Trophoblast cell (in vitro differentiated cells and primary cell): Measurements from ENCODE around the gene IFNAR1.
A peak's percentile ranks its signal among the peaks of the same experiment; 100 is the strongest.

Source experiments
- DNase-seq, 2 donors: peaks; one replicate each; pipeline ENCODE4 v3.0.0-alpha.2; 2016
- H2AFZ ChIP-seq: 2 replicates; pipeline ENCODE4 v1.6.1; 2013; ENCODE audit warnings: low read length, moderate library complexity, mild to moderate bottlenecking; ENCODE audit not compliant: insufficient read depth, poor library complexity
- H2AK5ac ChIP-seq: 2 replicates; pipeline ENCODE4 v1.6.1; 2013; ENCODE audit warnings: mild to moderate bottlenecking, low read length
- H2BK120ac ChIP-seq: 2 replicates; pipeline ENCODE4 v1.6.1; 2013; ENCODE audit warnings: low read length, mild to moderate bottlenecking, moderate library complexity; ENCODE audit not compliant: insufficient read depth, poor library complexity
- H2BK12ac ChIP-seq: 2 replicates; pipeline ENCODE4 v1.6.1; 2013; ENCODE audit warnings: mild to moderate bottlenecking, low read length, moderate library complexity
- H2BK5ac ChIP-seq: 2 replicates; pipeline ENCODE4 v1.6.1; 2013; ENCODE audit warnings: low read length, low read depth, moderate library complexity, mild to moderate bottlenecking; ENCODE audit not compliant: poor library complexity
- H3K14ac ChIP-seq: 2 replicates; pipeline ENCODE4 v1.6.1; 2013; ENCODE audit warnings: mild to moderate bottlenecking, low read length
- H3K18ac ChIP-seq: 2 replicates; pipeline ENCODE4 v1.6.1; 2013; ENCODE audit warnings: mild to moderate bottlenecking, low read length
- H3K23ac ChIP-seq: 2 replicates; pipeline ENCODE4 v1.6.1; 2013; ENCODE audit warnings: low read length
- H3K27ac ChIP-seq: 2 replicates; pipeline ENCODE4 v1.5.1; 2013; ENCODE audit warnings: low read depth, mild to moderate bottlenecking, inconsistent platforms, low read length, moderate library complexity
- H3K27me3 ChIP-seq: 2 replicates; pipeline ENCODE4 v1.6.1; 2013; ENCODE audit warnings: inconsistent platforms, mild to moderate bottlenecking, low read length, moderate library complexity; ENCODE audit not compliant: insufficient read depth
- H3K36me3 ChIP-seq, 2 experiments: 1 replicate in 1 of 2; 2 replicates in 1 of 2; pipeline ENCODE4 v1.6.1; 2013; ENCODE audit warnings: low read length in 2 of 2, mild to moderate bottlenecking in 2 of 2, moderate library complexity in 1 of 2; ENCODE audit not compliant: insufficient read depth in 2 of 2, control insufficient read depth in 1 of 2
- H3K4ac ChIP-seq: 2 replicates; pipeline ENCODE4 v1.6.1; 2013; ENCODE audit warnings: low read depth, mild to moderate bottlenecking, low read length, moderate library complexity
- H3K4me1 ChIP-seq, 2 experiments: 1 replicate in 1 of 2; 2 replicates in 1 of 2; pipeline ENCODE4 v1.6.1; 2013; ENCODE audit warnings: low read length in 2 of 2, mild to moderate bottlenecking in 2 of 2, moderate library complexity in 1 of 2; ENCODE audit not compliant: insufficient read depth in 2 of 2, control insufficient read depth in 1 of 2
- H3K4me2 ChIP-seq: 2 replicates; pipeline ENCODE4 v1.6.1; 2013; ENCODE audit warnings: inconsistent platforms, mild to moderate bottlenecking, low read length, moderate library complexity
- H3K4me3 ChIP-seq: 2 replicates; pipeline ENCODE4 v1.5.1; 2013; ENCODE audit warnings: mild to moderate bottlenecking, low read depth, low read length, inconsistent platforms
- H3K79me1 ChIP-seq: one replicate; pipeline ENCODE4 v1.6.1; 2013; ENCODE audit warnings: low read length
- H3K79me2 ChIP-seq: 2 replicates; pipeline ENCODE4 v1.6.1; 2013; ENCODE audit warnings: low read length, mild to moderate bottlenecking; ENCODE audit not compliant: control insufficient read depth, insufficient read depth, poor library complexity
- H3K9ac ChIP-seq: 2 replicates; pipeline ENCODE4 v1.6.1; 2013; ENCODE audit warnings: mild to moderate bottlenecking, low read length
- H3K9me3 ChIP-seq: 2 replicates; pipeline ENCODE4 v1.6.1; 2013; ENCODE audit warnings: low read depth, mild to moderate bottlenecking, control low read depth, inconsistent platforms, low read length; ENCODE audit not compliant: insufficient read depth
- H4K12ac ChIP-seq: 2 replicates; pipeline ENCODE4 v1.6.1; 2013; ENCODE audit warnings: low read depth, mild to moderate bottlenecking, low read length, moderate library complexity
- H4K8ac ChIP-seq: 2 replicates; pipeline ENCODE4 v1.6.1; 2013; ENCODE audit warnings: low read depth, mild to moderate bottlenecking, low read length, moderate library complexity
- H4K91ac ChIP-seq: one replicate; pipeline ENCODE4 v1.6.1; 2013; ENCODE audit warnings: low read depth, mild to moderate bottlenecking, low read length, moderate library complexity
- WGBS: extraction: QIAGEN DNeasy Blood & Tissue Kit; methylation state at CpG from one replicate; pipeline ENCODE4 v1.1.7; 2013; ENCODE audit warnings: missing lambda C conversion rate; ENCODE audit not compliant: insufficient read length, insufficient coverage; ENCODE audit errors: extremely low coverage; 5-methylcytosine and 5-hydroxymethylcytosine counted together

IFNAR1 gene

DNA sequence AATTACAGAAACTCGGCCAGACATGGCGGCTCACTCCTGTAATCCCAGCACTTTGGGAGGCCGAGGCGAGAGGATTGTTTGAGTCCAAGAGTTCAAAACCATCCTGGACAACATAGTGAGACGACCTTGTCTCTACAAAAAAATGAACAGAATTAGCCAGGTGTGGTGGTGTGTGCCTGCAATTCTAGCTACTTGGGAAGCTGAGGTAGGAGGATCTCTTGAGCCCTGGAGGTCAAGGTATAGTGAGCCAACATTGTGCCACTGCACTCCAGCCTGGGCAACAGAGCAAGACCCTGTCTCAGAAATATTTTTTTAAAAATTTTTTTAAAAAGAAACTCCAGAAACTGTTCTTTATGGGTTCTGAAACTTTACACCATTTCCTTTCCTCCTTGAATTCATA, 40.1 kb downstream of the IFNAR1 start:
- H3K23ac ChIP-seq = no peak overlapping the region
- H3K4me2 ChIP-seq = no peak overlapping the region
- H3K4ac ChIP-seq = no peak overlapping the region
- peaks cover 0 to 1% of the 10 kb centered on the region in 2 experiments for H3K36me3 ChIP-seq
- H2AK5ac ChIP-seq = no peak overlapping the region
- H4K91ac ChIP-seq = no peak overlapping the region
- no peak overlapping the region for H3K9ac ChIP-seq
- H3K79me1 ChIP-seq = no peaks in the 10 kb centered on the region
- H4K8ac ChIP-seq = no peak overlapping the region
- no peak overlapping the region for H3K27ac ChIP-seq
- no peak overlapping the region for H3K4me3 ChIP-seq
- no peak overlapping the region for H3K14ac ChIP-seq
- no peaks in the 10 kb centered on the region for H3K4me1 ChIP-seq
- H3K79me2 ChIP-seq = no peaks in the 10 kb centered on the region
- no peak overlapping the region for H2BK5ac ChIP-seq
- H3K27me3 ChIP-seq = no peaks in the 10 kb centered on the region
- no peak overlapping the region for H2BK12ac ChIP-seq
- no peak overlapping the region for H3K18ac ChIP-seq
- H2BK120ac ChIP-seq = no peak overlapping the region
- no CpG with 5 or more reads among the region's 5 CpGs for WGBS
- peaks cover 14% of the 10 kb centered on the region for H3K9me3 ChIP-seq
- H2AFZ ChIP-seq = no peak overlapping the region
- no peak for DNase-seq
- no peak overlapping the region for H4K12ac ChIP-seq

DNA sequence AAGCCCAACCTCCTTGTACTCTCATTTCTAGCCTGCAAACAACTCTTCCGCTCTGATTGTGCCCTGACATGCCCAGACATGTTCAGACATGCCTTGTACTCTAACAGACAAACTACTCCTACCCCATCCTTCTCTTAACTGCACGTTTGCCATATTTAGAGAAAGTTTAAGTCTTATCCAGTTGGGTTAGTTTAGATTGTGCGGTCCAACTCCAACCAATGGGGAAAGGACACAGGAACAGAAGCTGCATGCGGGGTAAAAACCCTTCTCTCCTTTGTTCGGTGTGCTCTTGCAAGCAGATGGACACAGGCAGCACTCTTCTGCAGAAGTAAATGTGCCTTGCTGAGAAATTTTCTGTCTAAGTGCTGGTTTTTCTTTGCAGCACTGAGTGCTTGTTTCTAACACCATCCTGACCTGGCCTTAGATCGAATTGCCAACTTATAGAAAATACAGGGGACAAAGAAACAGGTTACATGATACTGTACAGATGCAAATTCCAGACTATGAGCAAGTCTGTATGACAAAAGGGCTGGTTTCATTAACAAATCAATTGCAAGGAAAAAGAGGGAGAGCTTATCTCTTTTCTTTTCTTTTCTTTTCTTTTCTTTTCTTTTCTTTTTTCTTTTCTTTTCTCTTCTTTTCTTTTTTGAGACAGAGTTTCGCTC, 42.7 kb downstream of the IFNAR1 start:
- no peak overlapping the region for H2BK5ac ChIP-seq
- peaks cover 17% of the 10 kb centered on the region for H3K9me3 ChIP-seq
- WGBS = no CpG with 5 or more reads among the region's 7 CpGs
- DNase-seq = no peak
- no peak overlapping the region for H3K27ac ChIP-seq
- H4K8ac ChIP-seq = no peak overlapping the region
- H2BK120ac ChIP-seq = no peak overlapping the region
- no peak overlapping the region for H3K18ac ChIP-seq
- no peaks in the 10 kb centered on the region for H3K79me2 ChIP-seq
- no peak overlapping the region for H4K91ac ChIP-seq
- H3K27me3 ChIP-seq = no peaks in the 10 kb centered on the region
- peaks cover 0 to 1% of the 10 kb centered on the region in 2 experiments for H3K36me3 ChIP-seq
- H2AK5ac ChIP-seq = no peak overlapping the region
- H3K79me1 ChIP-seq = no peaks in the 10 kb centered on the region
- no peak overlapping the region for H3K4ac ChIP-seq
- H3K14ac ChIP-seq = no peak overlapping the region
- no peak overlapping the region for H2BK12ac ChIP-seq
- H2AFZ ChIP-seq = no peak overlapping the region
- no peak overlapping the region for H3K23ac ChIP-seq
- no peak overlapping the region for H4K12ac ChIP-seq
- no peak overlapping the region for H3K9ac ChIP-seq
- no peak overlapping the region for H3K4me2 ChIP-seq
- H3K4me1 ChIP-seq = no peaks in the 10 kb centered on the region
- H3K4me3 ChIP-seq = no peak overlapping the region

DNA sequence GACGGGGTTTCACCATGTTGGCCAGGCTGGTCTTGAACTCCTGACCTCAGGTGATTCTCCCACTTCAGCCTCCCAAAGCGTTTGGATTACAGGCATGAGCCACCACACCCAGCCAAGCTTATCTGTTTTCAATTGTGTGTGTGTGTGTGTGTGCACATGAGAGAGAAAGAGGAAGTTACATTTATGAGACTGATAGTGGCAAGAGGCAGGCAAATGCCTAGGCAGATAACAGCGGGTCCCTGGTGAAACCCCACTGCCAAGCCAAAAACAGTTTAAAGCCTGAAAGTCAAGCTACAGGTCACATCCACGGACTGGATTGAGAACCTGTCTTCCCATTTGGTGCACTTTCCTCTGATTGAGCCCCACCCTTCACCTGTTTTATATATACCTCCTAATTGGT, 43.4 kb downstream of the IFNAR1 start:
- Histone ChIP-seq H3K36me3 (peaks cover 0 to 1% of the 10 kb centered on the region in 2 experiments), H3K79me2 (no peaks in the 10 kb centered on the region), H3K14ac (no peak overlapping the region), H3K79me1 (no peaks in the 10 kb centered on the region), H3K23ac (no peak overlapping the region), H3K4me2 (no peak overlapping the region), H3K18ac (no peak overlapping the region), H4K8ac (no peak overlapping the region), H3K9me3 (peaks cover 17% of the 10 kb centered on the region), H3K9ac (no peak overlapping the region), H3K4me3 (no peak overlapping the region), H3K4me1 (no peaks in the 10 kb centered on the region), H2BK12ac (no peak overlapping the region), H3K27me3 (no peaks in the 10 kb centered on the region), H2AFZ (no peak overlapping the region), H2AK5ac (no peak overlapping the region), H3K4ac (no peak overlapping the region), H3K27ac (no peak overlapping the region), H4K91ac (no peak overlapping the region), H2BK5ac (no peak overlapping the region), H2BK120ac (no peak overlapping the region), H4K12ac (no peak overlapping the region)
- no CpG with 5 or more reads among the region's 4 CpGs for WGBS
- DNase-seq = no peak

DNA sequence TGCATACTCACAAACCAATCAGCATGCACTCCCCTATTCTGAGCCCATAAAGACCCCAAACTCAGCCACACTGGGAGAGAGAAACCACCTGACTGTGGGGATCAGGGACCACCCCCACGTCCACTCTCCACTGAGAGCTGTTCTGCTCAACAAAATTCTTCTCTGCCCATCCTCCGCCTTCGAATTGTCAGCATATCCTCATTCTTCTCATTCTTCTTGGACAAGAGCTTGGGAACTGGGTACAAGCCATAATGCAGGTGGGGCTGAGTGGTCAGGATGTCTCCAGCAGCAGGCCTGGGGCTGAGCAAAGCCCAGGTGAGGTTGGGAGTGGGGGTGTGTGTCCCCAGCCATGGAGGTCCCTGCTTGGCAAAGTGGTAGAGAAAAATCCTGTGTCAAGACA, 43.8 kb downstream of the IFNAR1 start:
- H3K14ac ChIP-seq = no peak overlapping the region
- no peak overlapping the region for H3K23ac ChIP-seq
- H3K9ac ChIP-seq = no peak overlapping the region
- H3K4ac ChIP-seq = no peak overlapping the region
- no peak overlapping the region for H3K4me2 ChIP-seq
- no peak overlapping the region for H3K27ac ChIP-seq
- H4K12ac ChIP-seq = no peak overlapping the region
- WGBS = no CpG with 5 or more reads among the region's 3 CpGs
- no peak for DNase-seq
- no peak overlapping the region for H2BK5ac ChIP-seq
- H2BK120ac ChIP-seq = no peak overlapping the region
- H2AFZ ChIP-seq = no peak overlapping the region
- H3K4me1 ChIP-seq = no peaks in the 10 kb centered on the region
- H3K79me2 ChIP-seq = no peaks in the 10 kb centered on the region
- H3K79me1 ChIP-seq = no peaks in the 10 kb centered on the region
- no peak overlapping the region for H3K18ac ChIP-seq
- no peak overlapping the region for H4K8ac ChIP-seq
- peaks cover 0 to 1% of the 10 kb centered on the region in 2 experiments for H3K36me3 ChIP-seq
- peaks cover 17% of the 10 kb centered on the region for H3K9me3 ChIP-seq
- no peak overlapping the region for H2AK5ac ChIP-seq
- peak overlapping the region; percentile 54 for H3K4me3 ChIP-seq
- H3K27me3 ChIP-seq = no peaks in the 10 kb centered on the region
- no peak overlapping the region for H2BK12ac ChIP-seq
- H4K91ac ChIP-seq = peak overlapping the region; percentile 42
